Fibroblast of the aortic adventitia (primary cell): ENCODE data around the gene TMEM242. TPM values are rescaled to one million over a fixed set of nuclear protein-coding genes. Genes with fewer than 3 reads are reported as not detected.

Experiments
- DNase-seq: peaks from one replicate; pipeline ENCODE4 v3.0.0-alpha.2; 2010; ENCODE audit warnings: low read depth
- H3K4me3 ChIP-seq: 2 replicates; pipeline ENCODE4 v1.5.1; 2011; ENCODE audit warnings: low read depth, mild to moderate bottlenecking, control low read depth, low read length, moderate library complexity
- CTCF ChIP-seq: IDR thresholded peaks from 2 replicates; pipeline ENCODE4 v1.5.1; 2011; ENCODE audit warnings: mild to moderate bottlenecking, low read length, control low read depth, inconsistent platforms; ENCODE audit not compliant: insufficient read depth
- total RNA-seq: library from RNA; depleted of rRNA; stranded (reverse); fragments of >200 nt; gene quantifications from 2 replicates; pipeline ENCODE4 v1.2.3, GENCODE V29; 2012; ENCODE audit warnings: low replicate concordance

TMEM242 gene
- total RNA-seq, 1 donor = 7.0 TPM

GRCh38 chr6:157302736-157303135 lies 20.6 kb downstream of the TMEM242 start:
- TF ChIP-seq CTCF = no peak

GRCh38 chr6:157300436-157300835 lies 22.9 kb downstream of the TMEM242 start:
- TF ChIP-seq CTCF = no peak
- no peak for DNase-seq
- no peak overlapping the region for H3K4me3 ChIP-seq

More at GRCh38 chr6:157302736-157303135, 20.6 kb downstream of the TMEM242 start:
- DNase-seq = no peak
- no peak overlapping the region for H3K4me3 ChIP-seq

GRCh38 chr6:157300006-157300405 lies 23.3 kb downstream of the TMEM242 start:
- no peak overlapping the region for H3K4me3 ChIP-seq
- DNase-seq = no peak
- TF ChIP-seq CTCF = no peak

- no peak for TF ChIP-seq CTCF
- DNase-seq = no peak
- no peak overlapping the region for H3K4me3 ChIP-seq
Measured at GRCh38 chr6:157298216-157298724, 25.0 kb downstream of the TMEM242 start.

GRCh38 chr6:157294654-157295053 lies 28.7 kb downstream of the TMEM242 start:
- TF ChIP-seq CTCF = no peak

GRCh38 chr6:157293780-157294179 lies 29.5 kb downstream of the TMEM242 start:
- DNase-seq = no peak
- no peak for TF ChIP-seq CTCF
- H3K4me3 ChIP-seq = no peak overlapping the region

More at GRCh38 chr6:157294654-157295053, 28.7 kb downstream of the TMEM242 start:
- DNase-seq = no peak
- no peak overlapping the region for H3K4me3 ChIP-seq

GRCh38 chr6:157292202-157292601 lies 31.1 kb downstream of the TMEM242 start:
- no peak overlapping the region for H3K4me3 ChIP-seq
- no peak for TF ChIP-seq CTCF
- no peak for DNase-seq
